Activated T-cell treated with anti-CD3 and anti-CD28 coated beads, Interleukin-2, amount 50 U/mL, for 4 hours (primary cell): ENCODE measurements around the gene MAPT. TPM values are rescaled to one million over a fixed set of nuclear protein-coding genes. Genes with fewer than 3 reads are reported as not detected.

ENCODE experiments used
- ATAC-seq, 2 donors: fragments of 200-7000 bp; cut with Tn5 transposase; one replicate each; pipeline ENCODE4 v1.10.0; 2021
- DNase-seq: peaks from one replicate; pipeline ENCODE4 v3.0.0-alpha.2; 2020
- H3K27me3 Mint-ChIP-seq: one replicate; pipeline ENCODE4 v1.8.0; 2021; ENCODE audit warnings: low read depth, mixed read lengths
- H3K36me3 Mint-ChIP-seq: one replicate; pipeline ENCODE4 v1.8.0; 2022; ENCODE audit warnings: mixed read lengths; ENCODE audit not compliant: insufficient read depth
- H3K4me1 Mint-ChIP-seq: one replicate; pipeline ENCODE4 v1.8.0; 2021; ENCODE audit warnings: low read depth, mixed read lengths
- H3K4me3 Mint-ChIP-seq: one replicate; pipeline ENCODE4 v1.8.0; 2021; ENCODE audit warnings: mild to moderate bottlenecking, moderate library complexity, mixed read lengths
- H3K9me3 Mint-ChIP-seq: one replicate; pipeline ENCODE4 v1.8.0; 2021; ENCODE audit warnings: mixed read lengths
- total RNA-seq, 3 donors: library from RNA; stranded (reverse); gene quantifications; one replicate each; pipeline ENCODE4 v1.2.1, GENCODE V29; 2021

MAPT gene
- total RNA-seq, 3 donors from 2014 or later: 1.3 to 1.8 (median 1.8) TPM

DNA sequence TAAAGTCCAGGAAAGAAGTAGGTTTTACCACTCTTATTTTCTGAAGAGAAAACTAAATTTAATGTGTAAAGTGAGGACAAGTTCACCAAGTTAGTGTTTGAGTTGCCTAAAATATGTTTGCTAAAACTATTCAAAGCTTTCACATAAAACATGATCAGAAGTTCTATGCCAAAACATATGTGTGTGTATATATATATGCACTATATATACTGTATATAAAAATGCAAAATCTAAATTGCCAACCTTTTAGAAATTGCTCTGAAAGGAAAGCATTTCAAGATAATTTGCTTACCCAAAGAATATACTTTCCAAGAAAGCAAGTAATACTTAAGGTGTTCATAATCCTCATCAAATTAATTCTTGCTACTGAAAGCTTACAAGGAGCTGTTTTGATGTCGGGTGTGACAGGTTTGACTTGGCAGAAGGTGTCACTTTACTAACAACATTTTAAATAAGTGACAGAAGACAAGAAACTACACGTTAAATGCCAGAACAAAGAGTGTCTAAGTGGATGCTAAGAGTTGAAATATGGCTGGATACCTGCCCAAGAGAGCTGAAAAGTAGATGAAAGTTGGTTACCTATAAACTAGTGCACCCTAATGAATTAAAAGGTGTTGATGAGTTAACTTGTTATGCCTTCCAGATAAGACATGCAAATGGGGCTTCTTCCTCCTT is 72.4 kb downstream of the MAPT start:
- peaks cover 24% of the 10 kb centered on the region for H3K27me3 Mint-ChIP-seq
- H3K36me3 Mint-ChIP-seq: peaks cover 2% of the 10 kb centered on the region
- H3K4me3 Mint-ChIP-seq: no peak overlapping the region
- no peaks in the 10 kb centered on the region for H3K9me3 Mint-ChIP-seq
- DNase-seq (no peak), ATAC-seq (no peak)
- no peaks in the 10 kb centered on the region for H3K4me1 Mint-ChIP-seq

DNA sequence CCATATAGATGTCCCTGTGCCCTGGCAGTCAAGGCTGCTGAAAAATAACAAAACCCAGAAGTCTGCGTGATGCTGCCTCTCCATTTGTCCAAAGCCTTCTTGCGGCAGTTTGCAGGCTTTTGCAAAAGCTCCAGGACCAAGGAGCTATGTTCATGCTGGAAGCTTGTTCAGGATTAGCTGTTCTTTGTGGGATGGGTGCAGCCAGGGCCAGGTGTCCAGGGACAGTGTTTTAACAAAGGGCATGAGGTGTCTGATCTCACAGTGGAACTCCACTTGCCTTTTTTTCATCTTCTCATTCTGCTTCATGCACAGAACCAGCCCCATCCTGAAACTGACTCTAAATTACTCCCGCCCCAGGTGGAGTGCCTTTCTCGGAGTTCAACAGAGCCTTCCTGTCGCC is 73.0 kb downstream of the MAPT start:
- no peaks in the 10 kb centered on the region for H3K4me1 Mint-ChIP-seq
- H3K4me3 Mint-ChIP-seq: no peak overlapping the region
- no peak for DNase-seq
- peaks cover under 1% of the 10 kb centered on the region for H3K9me3 Mint-ChIP-seq
- H3K36me3 Mint-ChIP-seq: peaks cover 2% of the 10 kb centered on the region
- ATAC-seq: no peak
- peaks cover 24% of the 10 kb centered on the region for H3K27me3 Mint-ChIP-seq

DNA sequence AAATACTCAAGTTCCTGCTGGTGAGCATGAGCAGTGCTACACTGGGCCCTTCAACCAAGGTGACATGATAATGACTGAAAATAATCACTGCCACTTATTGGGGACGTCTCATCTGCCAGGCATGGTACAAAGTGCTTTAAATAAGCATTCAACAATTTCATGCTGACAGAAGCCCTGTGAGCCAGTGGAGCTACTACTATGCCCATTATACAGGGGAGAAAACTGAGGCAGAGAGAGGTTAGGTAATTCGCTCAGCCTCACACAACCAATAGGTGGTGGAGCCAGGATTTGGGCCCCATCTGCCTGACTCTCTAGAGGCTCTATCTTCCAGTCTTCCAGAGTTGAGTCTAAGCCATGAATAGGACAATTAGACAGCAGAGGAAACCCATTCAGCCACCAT is 74.4 kb downstream of the MAPT start:
- Mint-ChIP-seq H3K4me1 (no peaks in the 10 kb centered on the region), H3K27me3 (peaks cover 22% of the 10 kb centered on the region), H3K9me3 (peaks cover 4% of the 10 kb centered on the region), H3K4me3 (no peak overlapping the region), H3K36me3 (no peaks in the 10 kb centered on the region)
- ATAC-seq (no peak), DNase-seq (no peak)

DNA sequence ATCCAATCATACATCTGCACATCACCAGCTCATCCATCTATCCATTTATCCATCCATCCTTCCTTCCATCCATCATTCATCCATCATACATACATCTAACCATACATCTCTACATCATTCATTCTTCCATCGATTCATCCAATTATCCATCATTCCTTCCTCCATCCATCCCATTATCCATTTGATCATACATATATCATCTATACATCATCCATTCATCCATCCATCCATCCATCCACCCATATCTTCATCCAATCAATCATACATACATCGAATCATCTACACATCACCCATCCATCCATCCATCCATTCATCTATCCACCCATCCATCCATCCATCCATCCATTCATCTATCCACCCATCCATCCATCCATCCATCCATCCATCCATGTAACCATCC is 75.4 kb downstream of the MAPT start:
- Mint-ChIP-seq H3K9me3 (peaks cover 4% of the 10 kb centered on the region), H3K36me3 (no peaks in the 10 kb centered on the region), H3K27me3 (peaks cover 18% of the 10 kb centered on the region)

DNA sequence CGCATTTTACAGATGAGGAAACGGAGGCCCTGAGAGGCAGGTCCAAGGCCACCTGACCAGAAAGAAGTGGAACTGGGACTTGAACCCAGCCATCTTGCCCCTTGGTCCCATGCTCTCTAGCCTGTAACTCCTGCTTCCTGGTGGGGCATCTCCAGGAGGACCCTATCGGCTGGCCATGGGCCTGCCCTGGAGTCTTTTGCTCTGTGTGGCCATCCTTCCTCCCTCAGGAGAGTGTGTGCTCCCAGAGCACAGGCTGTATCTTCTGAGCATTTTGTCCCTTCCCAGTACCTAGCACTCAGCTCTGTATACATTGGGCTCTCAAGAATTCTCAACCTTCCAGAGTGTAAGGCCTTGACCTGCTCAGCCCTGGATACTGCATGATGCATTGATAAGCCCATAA is 76.3 kb downstream of the MAPT start:
- Mint-ChIP-seq H3K36me3 (no peaks in the 10 kb centered on the region), H3K9me3 (peaks cover 4% of the 10 kb centered on the region), H3K4me3 (no peak overlapping the region), H3K27me3 (peaks cover 17% of the 10 kb centered on the region), H3K4me1 (no peaks in the 10 kb centered on the region)
- DNase-seq: no peak
- ATAC-seq: no peak

More for the DNA sequence above, 75.4 kb downstream of the MAPT start:
- Mint-ChIP-seq H3K4me1 (no peaks in the 10 kb centered on the region), H3K4me3 (no peak overlapping the region)
- DNase-seq (no peak), ATAC-seq (no peak)

DNA sequence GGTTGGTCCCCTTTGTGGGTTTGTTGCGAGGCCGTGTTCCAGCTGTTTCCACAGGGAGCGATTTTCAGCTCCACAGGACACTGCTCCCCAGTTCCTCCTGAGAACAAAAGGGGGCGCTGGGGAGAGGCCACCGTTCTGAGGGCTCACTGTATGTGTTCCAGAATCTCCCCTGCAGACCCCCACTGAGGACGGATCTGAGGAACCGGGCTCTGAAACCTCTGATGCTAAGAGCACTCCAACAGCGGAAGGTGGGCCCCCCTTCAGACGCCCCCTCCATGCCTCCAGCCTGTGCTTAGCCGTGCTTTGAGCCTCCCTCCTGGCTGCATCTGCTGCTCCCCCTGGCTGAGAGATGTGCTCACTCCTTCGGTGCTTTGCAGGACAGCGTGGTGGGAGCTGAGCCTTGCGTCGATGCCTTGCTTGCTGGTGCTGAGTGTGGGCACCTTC is 77.4 kb downstream of the MAPT start:
- Mint-ChIP-seq H3K36me3 (no peaks in the 10 kb centered on the region), H3K27me3 (peaks cover 12% of the 10 kb centered on the region), H3K4me1 (no peaks in the 10 kb centered on the region), H3K4me3 (no peak overlapping the region), H3K9me3 (peaks cover 4% of the 10 kb centered on the region)
- ATAC-seq (no peak), DNase-seq (no peak)

DNA sequence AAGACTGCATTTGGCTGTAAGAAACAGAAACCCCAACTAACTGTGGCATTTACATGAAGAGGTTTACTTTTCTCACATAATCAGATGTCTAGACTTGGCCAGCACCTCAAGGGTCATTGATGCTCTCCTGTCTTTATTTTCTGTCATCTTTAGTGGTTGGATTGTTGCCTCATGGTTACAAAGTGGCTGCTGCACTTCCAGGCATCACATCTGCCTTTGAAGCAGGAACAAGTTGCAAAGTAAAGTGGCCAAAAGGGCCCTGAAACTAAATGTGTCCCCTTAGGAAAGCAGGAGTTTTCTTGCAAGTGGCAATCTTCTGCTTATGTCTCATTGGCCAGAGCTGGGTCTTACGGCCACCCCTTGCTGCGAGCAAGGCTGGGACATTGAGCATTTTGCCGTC is 78.2 kb downstream of the MAPT start:
- Mint-ChIP-seq H3K9me3 (peaks cover 4% of the 10 kb centered on the region), H3K36me3 (no peaks in the 10 kb centered on the region), H3K27me3 (peaks cover 10% of the 10 kb centered on the region), H3K4me3 (no peak overlapping the region), H3K4me1 (no peaks in the 10 kb centered on the region)
- DNase-seq (no peak), ATAC-seq (no peak)

DNA sequence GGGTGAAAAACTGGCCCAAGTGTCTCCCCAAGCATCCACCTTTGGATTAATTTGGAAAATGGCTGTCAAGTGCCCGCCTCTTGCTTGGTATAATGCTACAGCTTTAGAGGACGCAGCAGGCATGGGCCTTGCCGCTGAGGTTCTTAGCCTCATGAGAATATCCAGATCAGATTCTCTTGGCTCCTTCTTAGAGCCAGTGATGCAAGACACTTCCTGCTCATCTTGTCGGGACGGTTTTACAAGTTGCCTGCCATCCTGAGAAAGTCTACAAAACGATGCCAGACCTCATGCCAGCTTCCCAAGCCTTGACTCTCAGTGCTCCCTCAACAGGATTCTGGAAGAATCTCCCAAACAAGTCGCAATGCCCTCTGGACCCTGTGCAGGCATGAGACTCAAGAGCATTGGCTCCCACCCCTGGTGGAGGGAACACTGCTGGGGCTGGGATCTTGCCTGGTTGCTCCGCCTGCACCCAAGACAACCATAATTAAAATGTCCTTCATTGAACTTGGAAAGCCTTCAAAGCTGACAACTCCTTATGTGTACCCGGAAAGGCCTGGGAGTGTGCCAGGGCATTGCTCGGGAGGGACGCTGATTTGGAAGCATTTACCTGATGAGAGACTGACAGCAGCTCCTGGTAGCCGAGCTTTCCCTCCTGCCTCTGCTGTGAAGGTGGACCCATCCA is 78.9 kb downstream of the MAPT start:
- H3K4me3 Mint-ChIP-seq: no peak overlapping the region
- no peaks in the 10 kb centered on the region for H3K36me3 Mint-ChIP-seq
- no peaks in the 10 kb centered on the region for H3K4me1 Mint-ChIP-seq
- peaks cover 6% of the 10 kb centered on the region for H3K27me3 Mint-ChIP-seq
- no peak for DNase-seq
- H3K9me3 Mint-ChIP-seq: peaks cover 4% of the 10 kb centered on the region
- no peak for ATAC-seq

DNA sequence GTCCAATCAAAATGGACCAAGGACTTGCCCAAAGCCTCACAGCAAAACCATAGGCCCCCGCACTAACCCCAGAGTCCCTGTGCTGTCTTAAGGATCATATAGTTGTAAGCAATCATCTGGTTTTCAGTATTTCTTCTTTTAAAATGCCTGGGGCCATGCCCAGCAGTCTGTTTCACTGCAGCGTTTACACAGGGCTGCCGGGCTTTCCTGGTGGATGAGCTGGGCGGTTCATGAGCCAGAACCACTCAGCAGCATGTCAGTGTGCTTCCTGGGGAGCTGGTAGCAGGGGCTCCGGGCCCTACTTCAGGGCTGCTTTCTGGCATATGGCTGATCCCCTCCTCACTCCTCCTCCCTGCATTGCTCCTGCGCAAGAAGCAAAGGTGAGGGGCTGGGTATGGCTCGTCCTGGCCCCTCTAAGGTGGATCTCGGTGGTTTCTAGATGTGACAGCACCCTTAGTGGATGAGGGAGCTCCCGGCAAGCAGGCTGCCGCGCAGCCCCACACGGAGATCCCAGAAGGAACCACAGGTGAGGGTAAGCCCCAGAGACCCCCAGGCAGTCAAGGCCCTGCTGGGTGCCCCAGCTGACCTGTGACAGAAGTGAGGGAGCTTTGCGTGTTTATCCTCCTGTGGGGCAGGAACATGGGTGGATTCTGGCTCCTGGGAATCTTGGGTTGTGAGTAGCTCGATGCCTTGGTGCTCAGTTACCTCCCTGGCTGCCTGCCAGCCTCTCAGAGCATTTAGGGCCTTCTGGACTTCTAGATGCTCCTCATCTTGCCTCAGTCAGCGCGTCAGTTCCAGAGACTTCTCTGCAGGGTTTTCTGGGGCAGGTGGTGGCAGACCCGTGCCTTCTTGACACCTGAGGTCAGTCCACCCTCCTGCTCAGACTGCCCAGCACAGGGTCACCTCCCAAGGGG is 79.8 kb downstream of the MAPT start:
- DNase-seq (no peak), ATAC-seq (no peak)
- Mint-ChIP-seq H3K4me3 (no peak overlapping the region), H3K27me3 (peaks cover 2% of the 10 kb centered on the region), H3K4me1 (no peaks in the 10 kb centered on the region), H3K36me3 (no peaks in the 10 kb centered on the region), H3K9me3 (peaks cover 4% of the 10 kb centered on the region)

DNA sequence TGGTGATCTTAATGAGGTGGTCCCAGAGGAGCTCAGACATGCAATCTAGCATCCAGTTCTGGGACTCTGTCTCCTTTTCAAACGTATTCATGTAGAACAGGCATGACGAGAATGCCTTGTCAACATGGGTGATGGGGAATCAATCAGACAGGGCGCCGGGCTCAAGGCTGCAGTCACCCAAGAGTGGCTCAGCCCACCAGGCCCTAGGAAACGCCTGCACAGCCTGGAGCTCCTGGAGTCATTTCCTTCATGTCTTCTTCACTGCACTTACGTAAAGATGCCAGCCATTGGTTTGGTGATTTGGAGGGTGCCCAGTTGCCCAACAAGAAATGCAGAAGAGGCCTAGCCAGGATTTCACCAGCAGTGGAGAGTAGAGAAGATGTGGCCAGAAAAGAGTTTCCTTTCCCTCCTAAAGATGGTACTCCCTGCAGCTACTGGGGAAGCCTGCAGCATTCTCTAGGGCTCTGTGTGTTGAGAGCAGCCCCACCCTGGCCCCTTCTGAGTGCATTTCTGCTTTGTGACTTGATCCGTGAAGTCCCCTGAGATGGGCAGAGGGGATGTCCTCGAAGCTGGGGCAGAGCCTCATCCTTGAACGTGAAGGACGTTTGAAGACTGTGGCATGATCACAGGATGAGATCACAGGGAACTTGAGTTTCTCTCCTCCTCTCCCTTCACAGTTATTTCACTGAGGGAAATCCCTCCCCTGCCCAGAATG is 80.7 kb downstream of the MAPT start:
- peaks cover 4% of the 10 kb centered on the region for H3K9me3 Mint-ChIP-seq
- no peaks in the 10 kb centered on the region for H3K4me1 Mint-ChIP-seq

DNA sequence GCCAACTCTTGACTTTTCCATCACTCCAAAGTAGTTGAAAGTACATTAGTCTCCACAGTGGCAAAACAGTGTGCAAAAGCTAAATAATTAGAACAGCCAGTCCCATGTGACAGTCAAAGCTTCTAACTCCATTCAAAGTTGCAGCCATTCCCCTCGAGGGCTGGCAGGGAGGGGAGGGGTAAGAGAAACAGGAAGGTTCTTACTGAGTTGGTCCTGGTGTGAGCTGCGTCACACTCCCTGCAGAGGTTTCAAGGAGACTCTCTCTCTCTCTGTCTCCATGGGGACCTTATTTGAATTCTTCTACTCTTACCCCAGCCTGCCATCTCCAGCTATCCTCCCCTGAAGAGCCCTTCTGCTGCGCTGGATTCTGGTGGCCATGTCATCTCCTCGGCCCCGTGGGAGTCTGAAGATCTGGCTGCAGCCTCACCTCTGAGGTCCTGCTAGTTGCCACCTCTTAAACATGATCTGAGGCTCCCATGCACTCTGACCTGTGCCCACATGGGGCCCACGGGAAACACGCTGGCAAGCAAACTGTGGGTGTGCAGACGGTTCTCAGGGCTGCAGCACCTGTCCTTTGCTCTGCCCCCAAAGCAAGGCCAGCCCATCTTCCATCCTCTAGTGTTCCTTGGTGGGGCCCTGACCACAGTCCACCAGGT is 81.4 kb downstream of the MAPT start:
- ATAC-seq (no peak), DNase-seq (no peak)
- H3K27me3 Mint-ChIP-seq: no peaks in the 10 kb centered on the region
- no peaks in the 10 kb centered on the region for H3K36me3 Mint-ChIP-seq
- no peak overlapping the region for H3K4me3 Mint-ChIP-seq
- no peaks in the 10 kb centered on the region for H3K4me1 Mint-ChIP-seq
- peaks cover 4% of the 10 kb centered on the region for H3K9me3 Mint-ChIP-seq

More for the DNA sequence above, 80.7 kb downstream of the MAPT start:
- no peak overlapping the region for H3K4me3 Mint-ChIP-seq
- H3K27me3 Mint-ChIP-seq: no peaks in the 10 kb centered on the region
- no peak for ATAC-seq
- no peak for DNase-seq
- H3K36me3 Mint-ChIP-seq: no peaks in the 10 kb centered on the region

DNA sequence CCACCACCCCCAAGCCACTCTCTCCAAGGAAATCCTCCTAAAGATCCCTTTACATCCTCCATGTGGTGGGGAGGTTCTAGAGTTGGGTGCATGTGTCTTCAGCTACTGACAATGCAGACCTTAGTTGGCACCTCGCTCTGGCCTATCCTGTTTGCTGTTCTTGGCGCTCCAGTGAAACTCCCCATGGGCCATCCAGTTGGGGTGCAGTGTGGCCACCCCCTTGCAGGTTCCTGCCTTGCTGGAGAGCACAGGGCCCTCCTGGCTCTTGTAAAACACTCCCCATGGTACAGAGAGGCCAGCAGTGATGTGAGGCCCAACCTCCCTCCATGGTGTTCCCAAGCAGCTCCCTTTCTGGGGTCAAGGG is 82.0 kb downstream of the MAPT start:
- no peak for DNase-seq
- Mint-ChIP-seq H3K36me3 (no peaks in the 10 kb centered on the region), H3K27me3 (no peaks in the 10 kb centered on the region), H3K4me3 (no peak overlapping the region), H3K4me1 (no peaks in the 10 kb centered on the region), H3K9me3 (peaks cover 4% of the 10 kb centered on the region)
- ATAC-seq: no peak

DNA sequence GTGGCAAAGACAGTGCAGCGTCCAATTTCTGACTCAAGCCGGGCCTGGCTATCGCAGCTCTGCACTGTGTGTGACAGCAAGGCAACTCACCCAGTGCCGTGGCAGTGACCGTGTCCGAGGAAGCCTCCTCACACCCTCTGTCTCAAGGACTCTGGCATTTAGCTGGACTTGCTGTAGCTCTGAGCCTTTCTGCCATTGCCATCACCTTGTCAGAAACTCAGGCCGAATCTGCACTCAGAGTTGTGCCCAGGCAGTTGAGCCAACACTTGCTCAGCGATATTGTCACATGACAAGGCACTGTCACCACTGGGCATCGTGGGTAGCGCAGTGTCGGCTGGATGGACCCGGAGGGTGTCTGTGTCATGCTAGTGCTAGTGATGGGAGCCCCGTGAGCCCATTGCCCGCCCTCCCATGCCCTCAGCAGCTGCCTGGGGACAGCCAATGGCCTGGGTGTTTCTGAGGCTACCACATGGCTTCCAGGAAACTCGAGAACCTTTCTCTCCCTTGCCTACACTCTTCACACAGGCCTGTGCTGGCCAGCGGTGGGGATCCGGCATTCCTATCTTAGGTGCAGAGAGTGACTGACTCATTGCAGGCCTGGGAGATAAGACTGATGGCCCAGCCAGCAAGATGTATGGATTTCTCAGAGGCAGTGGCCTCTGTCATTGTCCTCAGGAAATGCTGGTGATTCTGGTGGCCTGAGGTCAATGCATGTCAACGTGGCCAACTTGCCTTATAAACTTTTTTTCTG is 82.6 kb downstream of the MAPT start:
- peaks cover 4% of the 10 kb centered on the region for H3K9me3 Mint-ChIP-seq
- no peaks in the 10 kb centered on the region for H3K36me3 Mint-ChIP-seq
- DNase-seq (no peak), ATAC-seq (no peak)
- no peaks in the 10 kb centered on the region for H3K4me1 Mint-ChIP-seq
- no peak overlapping the region for H3K4me3 Mint-ChIP-seq
- H3K27me3 Mint-ChIP-seq: no peaks in the 10 kb centered on the region
